HepG2 (cell line): ENCODE measurements around the gene ATP5F1E. TPM values are rescaled to one million over a fixed set of nuclear protein-coding genes. Genes with fewer than 3 reads are reported as not detected.

ENCODE experiments used
- ATAC-seq: fragments of 200-7000 bp; cut with Tn5 transposase; 3 replicates; pipeline ENCODE4 v1.9.1; 2020; ENCODE audit warnings: mild to moderate bottlenecking, moderate library complexity
- BruUV-seq: library from RNA; stranded (reverse); fragments of 400-500 nt; replicated peaks from 2 replicates; lab custom pipeline; 2021; lab: Mats Ljungman, UMichigan
- CTCF ChIA-PET: fragments of 300-600 bp; formaldehyde crosslinking; extraction: SDS; loops from one replicate; lab custom pipeline; 2021; ENCODE audit warnings: low total read pairs, inconsistent platforms, low intra/inter-chr PET ratio; lab: Yijun Ruan, JAX
- POLR2A ChIA-PET: fragments of 350-600 bp; sonication (Branson Sonifier 250); formaldehyde crosslinking; loops from one replicate; lab custom pipeline; 2020; ENCODE audit warnings: antibody characterized with exemption, inconsistent platforms; lab: Yijun Ruan, JAX
- DNase-seq: peaks from one replicate; pipeline ENCODE4 v3.0.0-alpha.2; 2015; ENCODE audit warnings: low spot score
- FAIRE-seq: peaks from 3 replicates; lab custom pipeline; 2011; peaks lifted over from hg19 to GRCh38; lab: Jason Lieb, UNC
- H2AFZ ChIP-seq: one replicate; pipeline ENCODE4 v1.6.1; 2011; ENCODE audit warnings: low read length, inconsistent platforms
- H3K27ac ChIP-seq: fragments of 300-600 bp; 3 replicates; pipeline ENCODE4 v1.8.0; 2011; ENCODE audit warnings: mixed run types, mild to moderate bottlenecking, mixed read lengths, low read length, inconsistent platforms; ENCODE audit not compliant: insufficient read depth; ENCODE audit errors: extremely low read length
- H3K27me3 ChIP-seq, 2 experiments: fragments of 200-600 bp in 1 of 2; 2 replicates in 1 of 2; 3 replicates in 1 of 2; pipeline versions ENCODE4 v1.6.0 to v1.8.0; 2011; ENCODE audit warnings: low read length in 2 of 2, mild to moderate bottlenecking in 2 of 2, moderate library complexity in 2 of 2, inconsistent platforms in 1 of 2; ENCODE audit not compliant: insufficient read depth in 2 of 2, control insufficient read depth in 1 of 2
- H3K36me3 ChIP-seq, 2 experiments: fragments of 200-600 bp in 1 of 2; replicated peaks in 1 of 2; 2 replicates in 1 of 2; 3 replicates in 1 of 2; pipeline versions ENCODE4 v1.5.1 to v1.8.0; 2011; ENCODE audit warnings: low read length in 2 of 2, inconsistent platforms in 1 of 2; ENCODE audit not compliant: insufficient read depth in 2 of 2, control insufficient read depth in 1 of 2
- H3K4me1 ChIP-seq: 2 replicates; pipeline ENCODE4 v1.5.1; 2012; ENCODE audit warnings: low read length, inconsistent platforms; ENCODE audit not compliant: insufficient read depth
- H3K4me2 ChIP-seq: 2 replicates; pipeline ENCODE4 v1.6.0; 2011; ENCODE audit warnings: low read depth, low read length, inconsistent platforms
- H3K4me3 ChIP-seq, 3 experiments: fragments of 200-600 bp in 1 of 3; sonication (generic), shearing (Covaris generic) in 1 of 3; replicated peaks in 1 of 3; 2 replicates each; pipeline ENCODE4 v1.5.1; 2011 to 2016; ENCODE audit warnings: low read length in 3 of 3, inconsistent platforms in 2 of 3, low read depth in 2 of 3, mild to moderate bottlenecking in 2 of 3, control low read depth in 1 of 3, mixed read lengths in 1 of 3; ENCODE audit not compliant: insufficient read depth in 1 of 3
- H3K79me2 ChIP-seq: one replicate; pipeline ENCODE4 v1.6.1; 2011; ENCODE audit warnings: low read length, inconsistent platforms; ENCODE audit not compliant: insufficient read depth
- H3K9ac ChIP-seq: 2 replicates; pipeline ENCODE4 v1.6.0; 2011; ENCODE audit warnings: mild to moderate bottlenecking, low read depth, low read length, inconsistent platforms; ENCODE audit not compliant: insufficient read depth
- H3K9me3 ChIP-seq: 2 replicates; pipeline ENCODE4 v1.5.1; 2012; ENCODE audit warnings: mild to moderate bottlenecking, low read length
- H4K20me1 ChIP-seq: 2 replicates; pipeline ENCODE4 v1.6.0; 2011; ENCODE audit warnings: inconsistent platforms, mild to moderate bottlenecking, low read length, moderate library complexity; ENCODE audit not compliant: insufficient read depth
- CEBPZ ChIP-seq: IDR thresholded peaks from 2 replicates; pipeline ENCODE4 v1.6.1; 2012; ENCODE audit warnings: low read length, improper control_type of control experiment
- ETS1 ChIP-seq: sonication (generic); formaldehyde crosslinking; IDR thresholded peaks from 2 replicates; pipeline ENCODE4 v1.4.0; 2020; ENCODE audit warnings: missing genetic modification reagents
- HIVEP1 ChIP-seq: sonication (generic); formaldehyde crosslinking; IDR thresholded peaks from 2 replicates; pipeline ENCODE4 v1.4.0; 2020; ENCODE audit warnings: mild to moderate bottlenecking, missing genetic modification reagents
- KLF12 ChIP-seq: sonication (generic); formaldehyde crosslinking; IDR thresholded peaks from 2 replicates; pipeline ENCODE4 v1.4.0; 2020; ENCODE audit warnings: missing genetic modification reagents, borderline replicate concordance
- NFKB2 ChIP-seq: sonication (generic); formaldehyde crosslinking; IDR thresholded peaks from 2 replicates; pipeline ENCODE4 v1.4.0; 2020; ENCODE audit warnings: missing genetic modification reagents, borderline replicate concordance
- NRL ChIP-seq: sonication (generic); formaldehyde crosslinking; IDR thresholded peaks from 2 replicates; pipeline ENCODE4 v1.5.0; 2020; ENCODE audit warnings: missing genetic modification reagents, mild to moderate bottlenecking, moderate library complexity, borderline replicate concordance
- PAX8 ChIP-seq: sonication (generic); formaldehyde crosslinking; IDR thresholded peaks from 2 replicates; pipeline ENCODE4 v1.8.0; 2022; ENCODE audit warnings: mild to moderate bottlenecking, missing genetic modification reagents, borderline replicate concordance
- PCBP1 ChIP-seq: fragments of 200-400 bp; formaldehyde crosslinking; IDR thresholded peaks from 2 replicates; pipeline ENCODE4 v1.6.1; 2017; ENCODE audit warnings: mild to moderate bottlenecking, low read depth, low read length, borderline replicate concordance
- REXO4 ChIP-seq: sonication (generic); formaldehyde crosslinking; IDR thresholded peaks from 2 replicates; pipeline ENCODE4 v1.8.0; 2022; ENCODE audit warnings: missing genetic modification reagents, mild to moderate bottlenecking, borderline replicate concordance
- SCMH1 ChIP-seq: sonication (generic); formaldehyde crosslinking; IDR thresholded peaks from 2 replicates; pipeline ENCODE4 v1.9.0; 2021; ENCODE audit warnings: missing genetic modification reagents, mild to moderate bottlenecking, borderline replicate concordance
- SMARCC2 ChIP-seq: fragments of 450-650 bp; IDR thresholded peaks from 2 replicates; pipeline ENCODE4 v1.6.1; 2017; ENCODE audit warnings: antibody characterized with exemption, mild to moderate bottlenecking
- ZFP36L2 ChIP-seq: sonication (generic); formaldehyde crosslinking; IDR thresholded peaks from 2 replicates; pipeline ENCODE4 v1.4.0; 2020; ENCODE audit warnings: missing genetic modification reagents
- ZNF274 ChIP-seq: sonication (generic); formaldehyde crosslinking; IDR thresholded peaks from 2 replicates; pipeline ENCODE4 v1.5.1; 2020; ENCODE audit warnings: mild to moderate bottlenecking, missing genetic modification reagents
- ZNF431 ChIP-seq: sonication (generic); formaldehyde crosslinking; IDR thresholded peaks from 2 replicates; pipeline ENCODE4 v1.9.0; 2022; ENCODE audit warnings: missing genetic modification reagents, low read depth, mild to moderate bottlenecking, borderline replicate concordance
- ZNF777 ChIP-seq: sonication (generic); formaldehyde crosslinking; IDR thresholded peaks from 2 replicates; pipeline ENCODE4 v1.4.0; 2020; ENCODE audit warnings: missing genetic modification reagents
- WGBS: methylation state at CpG from one replicate; pipeline ENCODE4 v1.1.6; 2017; ENCODE audit warnings: low lambda C conversion rate; 5-methylcytosine and 5-hydroxymethylcytosine counted together
- in situ Hi-C: cut with HindIII; loops from 2 replicates; pipeline ENCODE4 v1.10.0; 2017; ENCODE audit warnings: low pct_unique_long_range_greater_than_20kb; ENCODE audit not compliant: extremely low pct_ligation_motif_present
- intact Hi-C: fragments of 100-400 bp; cut with micrococcal nuclease; formaldehyde crosslinking; loops from one replicate; pipeline ENCODE4 v1.10.0; 2022; ENCODE audit not compliant: unreplicated experiment
- polyA plus RNA-seq, 8 experiments: library from polyadenylated mRNA; depleted of rRNA in 3 of 8; stranded (reverse) in 7 of 8; unstranded in 1 of 8; fragments of >200 nt; fragmentation: Illumina TruSeq in 4 of 8; extraction: Trizol in 4 of 8; gene quantifications; 2 replicates each; pipeline versions ENCODE4 v1.2.1 to v1.2.3, GENCODE V29; 2011 to 2016; ENCODE audit warnings: low read depth in 4 of 8, missing spikeins in 1 of 8, mixed read lengths in 1 of 8; ENCODE audit not compliant: insufficient read depth in 1 of 8
- total RNA-seq, 5 experiments: library from RNA; depleted of rRNA; stranded (reverse); fragments of >200 nt; fragmentation: Illumina TruSeq; extraction: Trizol; gene quantifications; 2 replicates each; pipeline ENCODE4 v1.2.3, GENCODE V29; 2016; ENCODE audit warnings: low read depth in 1 of 5

The ATP5F1E gene
- total and polyA plus RNA-seq, 2 of the 13 experiments (the other 11 are each of a cell fraction or from before 2014, with no cell fraction given), result 121 to 134 TPM

- TF ChIP-seq CEBPZ, result no peak
- no peak for TF ChIP-seq SMARCC2
- peak; percentile 42; the same call in 1 of the 2 replicates for TF ChIP-seq NRL (CRISPR knock-in tag)
- 0 out of 2 replicates have a peak, but pooled peaks have one; percentile 42 for TF ChIP-seq ZFP36L2
- TF ChIP-seq, all 625 proteins: peak for 68
These were observed 50.3 kb downstream of the ATP5F1E start (continued) for GRCh38 chr20:58981628-58982364.

GRCh38 chr20:58980711-58981627 is 51.2 kb downstream of the ATP5F1E start, which contains the start of gene NELFCD:
TSS of gene NELFCD (plus strand) at chr20:58981256. CDS start at chr20:58981310, 54 bp downstream.
- Histone ChIP-seq H3K27ac (peak within 1 kb of the TSS; percentile 74), H3K9me3 (peaks cover 2% of the 10 kb centered on the region; the same call in 1 of the 2 replicates), H3K4me1 (peaks cover 57% of the 10 kb centered on the region), H3K36me3 (peaks cover 1 to 9% of the 10 kb centered on the region in 2 experiments; a peak in 4 of 5 replicates), H3K27me3 (no peaks in the 10 kb centered on the region; a peak in 1 of 5 replicates), H4K20me1 (peaks cover 21% of the 10 kb centered on the region), H3K4me3 (peak within 1 kb of the TSS; percentile 75 to 85 (median 80)), H3K9ac (peak within 1 kb of the TSS; percentile 84), H3K4me2 (peak within 1 kb of the TSS; percentile 87), H3K79me2 (peaks cover 45% of the 10 kb centered on the region), H2AFZ (no peak within 1 kb of the TSS)
- in situ Hi-C loops, result loop anchor here (5.0 kb wide), 1 partner anchor 89 kb away; no protein-coding TSS in a partner anchor
- 20% methylated on average over 49 of the region's 109 CpGs for WGBS
- TSS peak; percentile 82 for BruUV-seq
- ATAC-seq (peak; percentile 92), DNase-seq (peak; percentile 90), FAIRE-seq (no peak)
- intact Hi-C loops, result loop anchor here (1.0 to 5.0 kb wide), 4 partner anchors 10 to 89 kb away; partner anchors contain the start of genes ATP5F1E and TUBB1
- ChIA-PET POLR2A (interaction anchor here (0.6 to 6.7 kb wide), 16 partner anchors 11 to 1353 kb away, joined by 3 to 68 read pairs (median 6); partner anchors contain the start of gene ATP5F1E), CTCF (no interaction called here)
- TF ChIP-seq NFKB2 (CRISPR knock-in tag) (peak; percentile 77; the same call in 1 of the 2 replicates), ZNF777 (CRISPR knock-in tag) (no peak; the same call in none of the 2 replicates), PAX8 (no peak), ZNF274 (CRISPR knock-in tag) (peak; percentile 26; the same call in 1 of the 2 replicates), REXO4 (CRISPR knock-in tag) (no peak), ETS1 (CRISPR knock-in tag) (no peak), ZNF431 (CRISPR knock-in tag) (peak; percentile 76; the same call in 1 of the 2 replicates), HIVEP1 (peak; percentile 66; the same call in 1 of the 2 replicates), SCMH1 (CRISPR knock-in tag) (no peak), KLF12 (CRISPR knock-in tag) (peak; percentile 92; the same call in 1 of the 2 replicates), PCBP1 (peak; percentile 77; the same call in 1 of the 2 replicates)
